Mesenchymal stem cell (in vitro differentiated cells and primary cell): ENCODE results near the gene DPYSL4.
"Not testable (repeated sequence)": the region's sequence is repeated elsewhere in the genome, so short reads cannot be mapped to it uniquely, and the experiment has no call there.

Experiments
- DNase-seq: peaks from one replicate; pipeline ENCODE4 v3.0.0-alpha.2; 2013
- H2AFZ ChIP-seq: one replicate; pipeline ENCODE4 v1.6.1; 2013; ENCODE audit warnings: low read depth, mild to moderate bottlenecking, control low read depth, inconsistent platforms, low read length, moderate library complexity
- H2AK5ac ChIP-seq: 2 replicates; pipeline ENCODE4 v1.6.1; 2013; ENCODE audit warnings: low read length, moderate library complexity, mild to moderate bottlenecking, inconsistent platforms; ENCODE audit not compliant: severe bottlenecking
- H2BK120ac ChIP-seq: one replicate; pipeline ENCODE4 v1.6.1; 2013; ENCODE audit warnings: low read depth, mild to moderate bottlenecking, inconsistent platforms, low read length, moderate library complexity
- H2BK12ac ChIP-seq, 2 experiments: one replicate each; pipeline ENCODE4 v1.6.1; 2013; ENCODE audit warnings: inconsistent platforms in 2 of 2, low read length in 2 of 2, mild to moderate bottlenecking in 2 of 2, moderate library complexity in 2 of 2, control low read depth in 1 of 2
- H2BK15ac ChIP-seq: one replicate; pipeline ENCODE4 v1.6.1; 2013; ENCODE audit warnings: mild to moderate bottlenecking, low read depth, inconsistent platforms; ENCODE audit not compliant: poor library complexity, severe bottlenecking
- H2BK5ac ChIP-seq: 2 replicates; pipeline ENCODE4 v1.6.1; 2013; ENCODE audit warnings: low read depth, mild to moderate bottlenecking, low read length, control low read depth, inconsistent platforms; ENCODE audit not compliant: poor library complexity, severe bottlenecking
- H3K14ac ChIP-seq, 2 experiments: one replicate each; pipeline ENCODE4 v1.6.1; 2013; ENCODE audit warnings: inconsistent platforms in 2 of 2, low read length in 2 of 2, control low read depth in 1 of 2, mild to moderate bottlenecking in 1 of 2, moderate library complexity in 1 of 2
- H3K18ac ChIP-seq, 2 experiments: one replicate each; pipeline ENCODE4 v1.6.1; 2013; ENCODE audit warnings: inconsistent platforms in 2 of 2, low read length in 2 of 2, control low read depth in 1 of 2, low read depth in 1 of 2, mild to moderate bottlenecking in 1 of 2
- H3K23ac ChIP-seq, 2 experiments: one replicate each; pipeline ENCODE4 v1.6.1; 2013; ENCODE audit warnings: inconsistent platforms in 2 of 2, low read length in 2 of 2, mild to moderate bottlenecking in 2 of 2, moderate library complexity in 2 of 2, control low read depth in 1 of 2
- H3K27ac ChIP-seq: 2 replicates; pipeline ENCODE4 v1.5.1; 2013; ENCODE audit warnings: mild to moderate bottlenecking, moderate library complexity, low read length, control low read depth, inconsistent platforms; ENCODE audit not compliant: poor library complexity, severe bottlenecking
- H3K27me3 ChIP-seq, 2 experiments: 2 replicates each; pipeline versions ENCODE4 v1.6.1 to v1.7.0; 2013; ENCODE audit warnings: low read length in 2 of 2, mild to moderate bottlenecking in 2 of 2, moderate library complexity in 2 of 2, control low read depth in 1 of 2, inconsistent platforms in 1 of 2; ENCODE audit not compliant: control insufficient read depth in 1 of 2, insufficient read depth in 1 of 2
- H3K36me3 ChIP-seq, 2 experiments: 2 replicates each; pipeline versions ENCODE4 v1.6.1 to v1.7.0; 2013; ENCODE audit warnings: low read length in 2 of 2, control low read depth in 1 of 2, inconsistent platforms in 1 of 2, low read depth in 1 of 2, mild to moderate bottlenecking in 1 of 2; ENCODE audit not compliant: insufficient read depth in 2 of 2, control insufficient read depth in 1 of 2
- H3K4ac ChIP-seq, 2 experiments: one replicate each; pipeline ENCODE4 v1.6.1; 2013; ENCODE audit warnings: inconsistent platforms in 2 of 2, low read length in 2 of 2, mild to moderate bottlenecking in 2 of 2, moderate library complexity in 2 of 2, control low read depth in 1 of 2, low read depth in 1 of 2
- H3K4me1 ChIP-seq: 2 replicates; pipeline ENCODE4 v1.6.1; 2013; ENCODE audit warnings: low read depth, low read length, control low read depth; ENCODE audit not compliant: control insufficient read depth, insufficient read depth
- H3K4me2 ChIP-seq: 2 replicates; pipeline ENCODE4 v1.6.1; 2013; ENCODE audit warnings: low read length, mild to moderate bottlenecking, inconsistent platforms; ENCODE audit not compliant: poor library complexity, severe bottlenecking
- H3K4me3 ChIP-seq, 2 experiments: 2 replicates each; pipeline versions ENCODE4 v1.5.1 to v1.7.0; 2013; ENCODE audit warnings: low read length in 2 of 2, mild to moderate bottlenecking in 2 of 2, control low read depth in 1 of 2, low read depth in 1 of 2; ENCODE audit not compliant: insufficient read depth in 1 of 2
- H3K79me1 ChIP-seq: replicated peaks from 2 replicates; pipeline ENCODE4 v1.6.1; 2013; ENCODE audit warnings: mild to moderate bottlenecking, control low read depth, low read length, inconsistent platforms; ENCODE audit not compliant: poor library complexity, severe bottlenecking
- H3K9ac ChIP-seq: 2 replicates; pipeline ENCODE4 v1.7.0; 2013; ENCODE audit warnings: mild to moderate bottlenecking, low read length, moderate library complexity
- H3K9me3 ChIP-seq: 2 replicates; pipeline ENCODE4 v1.7.0; 2013; ENCODE audit warnings: mild to moderate bottlenecking, low read length; ENCODE audit not compliant: control insufficient read depth
- H4K8ac ChIP-seq: one replicate; pipeline ENCODE4 v1.6.1; 2013; ENCODE audit warnings: inconsistent platforms, mild to moderate bottlenecking, low read length, moderate library complexity
- H4K91ac ChIP-seq: one replicate; pipeline ENCODE4 v1.6.1; 2013; ENCODE audit warnings: mild to moderate bottlenecking, low read length, inconsistent platforms
- WGBS: methylation state at CpG from one replicate; pipeline ENCODE4 v1.1.7; 2013; ENCODE audit warnings: mixed read lengths; 5-methylcytosine and 5-hydroxymethylcytosine counted together

The DPYSL4 gene

DNA sequence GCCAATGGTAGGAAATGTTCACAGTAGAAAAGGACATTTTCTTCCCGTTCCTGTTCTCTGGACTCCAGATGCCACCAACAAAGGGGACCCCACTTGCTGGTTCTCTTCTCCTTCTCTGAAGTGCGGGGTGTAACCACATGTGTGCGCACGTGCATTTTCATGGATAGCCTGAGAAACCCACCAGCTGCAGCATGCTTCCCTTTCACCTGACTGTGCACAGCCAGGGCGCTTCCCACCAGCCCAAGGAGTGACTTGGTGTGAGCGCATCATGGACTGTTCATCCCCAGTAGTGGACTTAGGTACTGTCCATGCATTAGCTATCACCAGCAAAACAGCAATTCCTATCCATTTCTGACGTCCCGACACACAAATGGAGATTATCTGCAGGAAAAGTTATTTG, 29.6 kb upstream of the DPYSL4 start:
- DNase-seq = no peak
- Histone ChIP-seq H3K4me2 (no peak overlapping the region), H2AK5ac (no peak overlapping the region), H3K9me3 (no peaks in the 10 kb centered on the region), H3K27me3 (peaks cover 0 to 3% of the 10 kb centered on the region in 2 experiments), H3K18ac (no peak overlapping the region), H3K9ac (no peak overlapping the region), H3K23ac (no peak overlapping the region), H2BK5ac (no peak overlapping the region), H3K4ac (no peak overlapping the region), H3K27ac (no peak overlapping the region), H3K4me3 (no peak overlapping the region), H4K8ac (no peak overlapping the region), H3K4me1 (peaks cover 2% of the 10 kb centered on the region), H2BK120ac (no peak overlapping the region), H3K79me1 (no peaks in the 10 kb centered on the region), H2BK15ac (no peak overlapping the region), H2BK12ac (no peak overlapping the region), H2AFZ (no peak overlapping the region), H4K91ac (no peak overlapping the region), H3K36me3 (no peaks in the 10 kb centered on the region), H3K14ac (no peak overlapping the region)
- WGBS = 88% methylated on average over 8 of the region's 8 CpGs

DNA sequence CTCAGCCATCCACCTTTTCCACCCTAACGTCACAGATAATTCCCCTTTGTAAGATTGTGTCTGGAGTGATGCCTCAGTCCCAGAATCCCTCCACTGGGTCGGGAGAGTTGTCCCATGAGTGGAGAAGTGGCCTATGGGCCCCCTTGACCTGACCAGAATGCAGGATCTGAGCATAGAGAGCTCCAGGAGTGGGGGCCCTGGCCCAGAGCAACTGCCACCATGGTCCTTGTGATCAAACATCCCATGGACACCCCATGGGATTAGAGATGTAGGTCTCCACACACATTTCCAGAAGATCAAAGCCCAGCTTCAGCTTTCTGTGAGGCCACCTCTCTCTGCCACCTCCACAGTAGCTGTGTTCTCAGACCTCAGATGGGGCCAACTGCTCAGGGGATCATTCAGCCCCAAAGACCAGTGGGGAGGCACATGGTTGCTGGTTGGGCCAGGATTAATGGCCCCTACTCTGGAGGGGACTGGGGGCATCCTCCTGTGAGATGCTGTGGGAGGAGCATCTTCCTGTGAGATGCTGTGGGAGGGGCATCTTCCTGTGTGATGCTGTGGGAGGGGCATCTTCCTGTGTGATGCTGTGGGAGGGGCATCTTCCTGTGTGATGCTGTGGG, 28.5 kb upstream of the DPYSL4 start:
- Histone ChIP-seq H3K14ac (no peak overlapping the region), H3K4me1 (peaks cover 4% of the 10 kb centered on the region), H3K4ac (no peak overlapping the region), H2BK12ac (no peak overlapping the region), H3K36me3 (no peaks in the 10 kb centered on the region), H4K91ac (no peak overlapping the region), H3K79me1 (no peaks in the 10 kb centered on the region), H2AK5ac (no peak overlapping the region), H3K18ac (no peak overlapping the region), H3K23ac (no peak overlapping the region), H2BK15ac (no peak overlapping the region), H2BK5ac (no peak overlapping the region), H2BK120ac (no peak overlapping the region), H3K4me2 (no peak overlapping the region), H4K8ac (no peak overlapping the region), H3K9ac (no peak overlapping the region), H2AFZ (no peak overlapping the region), H3K4me3 (no peak overlapping the region), H3K9me3 (no peaks in the 10 kb centered on the region), H3K27me3 (peaks cover 7 to 15% of the 10 kb centered on the region in 2 experiments), H3K27ac (no peak overlapping the region)
- 72% methylated on average over 2 of the region's 2 CpGs for WGBS
- no peak for DNase-seq

DNA sequence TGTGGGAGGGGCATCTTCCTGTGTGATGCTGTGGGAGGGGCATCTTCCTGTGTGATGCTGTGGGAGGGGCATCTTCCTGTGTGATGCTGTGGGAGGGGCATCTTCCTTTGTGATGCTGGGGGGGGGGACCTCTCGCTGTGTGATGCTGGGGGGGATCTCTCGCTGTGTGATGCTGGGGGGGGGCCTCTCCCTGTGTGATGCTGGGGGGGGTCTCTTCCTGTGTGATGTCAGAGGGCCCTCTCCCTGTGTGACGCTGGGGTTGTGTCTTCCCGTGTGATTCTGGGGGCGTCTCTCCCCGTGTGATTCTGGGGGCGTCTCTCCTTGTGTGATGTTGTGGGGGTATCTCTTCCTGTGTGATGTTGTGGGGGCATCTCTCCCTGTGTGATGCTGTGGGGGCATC, 27.9 kb upstream of the DPYSL4 start:
- H3K36me3 ChIP-seq = no peaks in the 10 kb centered on the region
- no peaks in the 10 kb centered on the region for H3K79me1 ChIP-seq
- peaks cover 4% of the 10 kb centered on the region for H3K4me1 ChIP-seq
- H3K18ac ChIP-seq = no peak overlapping the region
- no peak overlapping the region for H3K23ac ChIP-seq
- no peak overlapping the region for H2BK12ac ChIP-seq
- H3K4me3 ChIP-seq = no peak overlapping the region
- H4K8ac ChIP-seq = no peak overlapping the region
- no peak overlapping the region for H2AFZ ChIP-seq
- no peak overlapping the region for H3K4me2 ChIP-seq
- H2BK15ac ChIP-seq = no peak overlapping the region
- no peak overlapping the region for H2BK5ac ChIP-seq
- no peak overlapping the region for H2AK5ac ChIP-seq
- peaks cover 13 to 21% of the 10 kb centered on the region in 2 experiments for H3K27me3 ChIP-seq
- WGBS = 98% methylated on average over 5 of the region's 7 CpGs
- no peak overlapping the region for H3K9ac ChIP-seq
- H3K4ac ChIP-seq = no peak overlapping the region
- no peak for DNase-seq
- H3K14ac ChIP-seq = no peak overlapping the region
- no peak overlapping the region for H2BK120ac ChIP-seq
- no peak overlapping the region for H4K91ac ChIP-seq
- H3K27ac ChIP-seq = no peak overlapping the region
- H3K9me3 ChIP-seq = no peaks in the 10 kb centered on the region

DNA sequence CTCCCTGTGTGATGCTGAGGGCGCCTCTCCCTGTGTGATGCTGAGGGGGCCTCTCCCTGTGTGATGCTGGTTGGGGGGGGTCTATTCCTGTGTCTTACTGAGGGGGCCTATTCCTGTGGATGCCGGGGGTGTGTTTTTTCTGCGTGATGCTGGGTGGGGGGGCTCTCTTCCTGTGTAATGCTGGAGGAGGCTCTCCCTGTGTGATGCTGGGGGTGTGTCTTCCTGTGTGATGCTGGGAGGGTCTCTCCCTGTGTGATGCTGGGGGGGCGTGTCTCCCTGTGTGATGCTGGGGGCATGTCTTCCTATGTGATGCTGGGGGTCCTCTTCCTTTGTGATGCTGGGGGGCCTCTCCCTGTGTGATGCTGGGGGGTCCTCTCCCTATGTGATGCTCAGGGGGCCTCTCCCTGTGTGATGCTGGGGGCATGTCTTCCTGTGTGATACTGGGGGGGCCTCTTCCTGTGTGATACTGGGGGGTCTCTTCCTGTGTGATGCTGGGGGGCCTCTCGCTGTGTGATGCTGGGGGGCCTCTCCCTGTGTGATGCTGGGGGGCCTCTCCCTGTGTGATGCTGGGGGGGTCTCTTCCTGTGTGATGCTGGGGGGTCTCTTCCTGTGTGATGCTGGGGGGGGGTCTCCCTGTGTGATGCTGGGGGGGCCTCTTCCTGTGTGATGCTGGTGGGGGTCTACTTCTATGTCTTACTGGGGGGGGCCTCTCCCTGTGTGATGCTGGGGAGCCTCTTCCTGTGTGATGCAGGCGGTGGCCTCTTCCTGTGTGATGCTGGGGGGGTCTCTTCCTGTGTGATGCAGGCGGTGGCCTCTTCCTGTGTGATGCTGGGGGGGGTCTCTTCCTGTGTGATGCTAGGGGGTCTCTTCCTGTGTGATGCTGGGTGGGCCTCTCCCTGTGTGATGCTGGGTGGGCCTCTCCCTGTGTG, 27.2 kb upstream of the DPYSL4 start:
- not testable (repeated sequence) for H3K9ac ChIP-seq, H2BK15ac ChIP-seq
- WGBS = 76% methylated on average over 3 of the region's 7 CpGs

More for the DNA sequence above, 27.2 kb upstream of the DPYSL4 start:
- not testable (repeated sequence) for H3K18ac ChIP-seq, H3K23ac ChIP-seq, H3K79me1 ChIP-seq, H3K27ac ChIP-seq, H2AK5ac ChIP-seq, H3K4ac ChIP-seq, H2BK5ac ChIP-seq, H3K9me3 ChIP-seq, H3K14ac ChIP-seq, H4K8ac ChIP-seq, H2BK120ac ChIP-seq, H3K4me1 ChIP-seq, H3K4me2 ChIP-seq, H3K36me3 ChIP-seq, H4K91ac ChIP-seq, H2BK12ac ChIP-seq, H2AFZ ChIP-seq, DNase-seq, H3K4me3 ChIP-seq
- peaks cover 15 to 25% of the 10 kb centered on the region in 2 experiments for H3K27me3 ChIP-seq
